Astrocyte of the spinal cord (primary cell): ENCODE results near the gene CWF19L1.

Experiments
- DNase-seq: peaks from one replicate; pipeline ENCODE4 v3.0.0; 2011; ENCODE audit warnings: low read depth, low spot score
- H3K4me3 ChIP-seq: 2 replicates; pipeline ENCODE4 v1.5.1; 2011; ENCODE audit warnings: low read depth, mild to moderate bottlenecking, low read length, moderate library complexity
- CTCF ChIP-seq: IDR thresholded peaks from 2 replicates; pipeline ENCODE4 v1.5.1; 2012; ENCODE audit warnings: low read depth, mild to moderate bottlenecking, low read length, inconsistent platforms
- in situ Hi-C: cut with HindIII; loops from 2 replicates; pipeline ENCODE4 v1.10.0; 2017; ENCODE audit warnings: low sequenced_read_pairs

CWF19L1 gene

DNA sequence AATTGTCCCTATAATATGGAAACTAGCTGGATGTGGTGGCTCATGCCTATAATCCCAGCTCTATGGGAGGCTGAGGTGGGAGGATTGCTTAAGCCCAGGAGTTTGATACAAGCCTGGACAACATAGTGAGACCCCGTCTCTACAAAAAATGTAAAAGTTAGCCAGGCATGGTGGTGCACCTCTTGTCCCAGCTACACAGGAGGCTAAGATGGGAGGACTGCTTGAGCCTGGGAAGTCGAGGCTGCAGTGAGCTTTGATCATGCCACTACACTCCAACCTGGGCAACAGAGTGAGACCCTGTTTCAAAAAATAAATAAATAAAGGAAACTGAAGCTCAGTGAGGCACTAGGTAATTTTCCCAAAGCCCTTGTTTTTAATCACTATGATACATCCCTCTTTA, 65.9 kb downstream of the CWF19L1 start:
- no peak for DNase-seq
- no peak for TF ChIP-seq CTCF
- in situ Hi-C loops: no loop called here
- no peak overlapping the region for H3K4me3 ChIP-seq

DNA sequence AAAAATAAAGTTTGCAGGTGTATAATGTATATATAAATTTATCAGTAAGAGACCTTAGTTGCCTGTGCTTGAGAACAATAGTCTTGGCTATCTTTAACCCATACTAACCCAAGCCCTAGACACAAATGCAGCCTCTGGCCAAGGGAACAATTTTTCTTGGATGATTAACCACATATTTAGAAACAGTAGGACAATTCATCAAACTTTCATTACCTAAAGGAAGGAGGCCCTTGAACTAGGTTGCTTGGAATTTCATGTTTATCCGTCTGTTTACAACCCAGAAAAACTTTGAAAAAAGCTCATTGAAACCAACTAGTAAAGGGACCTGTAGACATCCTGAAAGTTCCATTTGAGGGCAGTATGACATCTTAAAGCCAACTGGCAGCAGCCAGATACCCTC, 72.7 kb downstream of the CWF19L1 start:
- H3K4me3 ChIP-seq: no peak overlapping the region
- no peak for DNase-seq
- TF ChIP-seq CTCF: no peak
- in situ Hi-C loops: no loop called here

DNA sequence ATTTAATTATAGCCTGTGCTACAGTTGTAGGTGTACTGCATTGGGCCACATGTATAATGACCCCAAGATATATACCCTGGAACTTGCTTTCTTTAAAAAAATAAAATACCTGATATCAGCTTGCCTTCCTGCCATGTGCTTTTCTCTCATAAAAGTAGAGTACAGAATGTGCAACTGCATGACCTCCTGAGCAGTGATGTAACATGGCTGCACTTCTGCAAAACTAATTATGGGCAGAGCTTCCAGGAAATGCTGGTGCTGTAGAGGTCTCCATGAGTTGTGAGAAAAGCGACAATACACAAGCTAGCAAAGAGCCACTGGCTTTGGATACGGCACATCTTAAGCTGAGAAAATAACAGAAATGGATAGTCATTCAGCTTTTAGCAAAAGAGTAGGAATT, 75.1 kb downstream of the CWF19L1 start:
- in situ Hi-C loops: no loop called here
- DNase-seq: no peak
- TF ChIP-seq CTCF: no peak
- no peak overlapping the region for H3K4me3 ChIP-seq

DNA sequence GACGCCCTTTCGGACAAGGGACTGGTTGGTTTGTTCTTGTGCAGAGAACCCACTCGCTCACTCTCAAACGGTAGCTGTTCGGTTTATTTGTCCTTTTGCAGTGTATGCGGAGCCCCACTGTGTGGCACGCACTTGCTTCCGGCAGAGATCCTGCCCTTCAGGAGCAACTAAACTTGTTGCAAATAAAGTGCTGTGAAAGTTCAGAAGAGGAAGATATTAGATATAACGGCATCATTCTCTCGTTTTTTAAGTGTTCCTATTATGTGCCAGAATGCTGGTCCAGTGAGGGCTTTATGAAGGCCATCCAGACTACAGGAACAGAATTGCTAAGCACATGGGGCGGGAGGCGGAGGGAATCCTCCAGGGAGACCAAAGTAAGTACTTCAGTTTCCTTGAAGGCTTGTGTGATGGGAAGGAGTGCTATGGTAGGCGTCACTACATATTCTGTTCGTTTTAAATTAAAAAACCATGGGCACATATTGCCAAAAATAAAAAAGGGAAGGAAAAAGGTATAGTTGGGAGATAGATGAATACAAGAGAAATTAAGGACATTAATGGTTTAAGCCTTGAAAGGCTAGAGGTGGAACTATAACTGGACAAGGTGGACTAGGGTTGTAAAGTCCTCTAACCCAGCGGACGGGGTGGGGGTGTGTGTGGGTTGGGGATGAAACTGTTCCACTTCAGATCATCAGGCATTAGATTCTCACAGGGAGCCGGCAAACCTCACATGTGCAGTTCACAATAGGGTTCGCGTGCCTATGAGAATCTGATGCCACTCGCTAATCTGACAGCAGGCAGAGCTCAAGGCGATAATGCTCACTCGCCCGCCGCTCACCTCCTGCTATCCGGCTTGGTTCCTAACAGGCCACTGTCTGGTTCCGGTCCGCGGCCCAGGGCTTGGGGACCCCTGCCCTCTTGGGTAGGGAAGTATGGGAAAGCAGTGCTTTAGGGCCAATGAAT, 80.9 kb downstream of the CWF19L1 start:
- DNase-seq: no peak
- peak overlapping the region; percentile 98 for H3K4me3 ChIP-seq
- TF ChIP-seq CTCF: no peak
- in situ Hi-C loops: no loop called here

DNA sequence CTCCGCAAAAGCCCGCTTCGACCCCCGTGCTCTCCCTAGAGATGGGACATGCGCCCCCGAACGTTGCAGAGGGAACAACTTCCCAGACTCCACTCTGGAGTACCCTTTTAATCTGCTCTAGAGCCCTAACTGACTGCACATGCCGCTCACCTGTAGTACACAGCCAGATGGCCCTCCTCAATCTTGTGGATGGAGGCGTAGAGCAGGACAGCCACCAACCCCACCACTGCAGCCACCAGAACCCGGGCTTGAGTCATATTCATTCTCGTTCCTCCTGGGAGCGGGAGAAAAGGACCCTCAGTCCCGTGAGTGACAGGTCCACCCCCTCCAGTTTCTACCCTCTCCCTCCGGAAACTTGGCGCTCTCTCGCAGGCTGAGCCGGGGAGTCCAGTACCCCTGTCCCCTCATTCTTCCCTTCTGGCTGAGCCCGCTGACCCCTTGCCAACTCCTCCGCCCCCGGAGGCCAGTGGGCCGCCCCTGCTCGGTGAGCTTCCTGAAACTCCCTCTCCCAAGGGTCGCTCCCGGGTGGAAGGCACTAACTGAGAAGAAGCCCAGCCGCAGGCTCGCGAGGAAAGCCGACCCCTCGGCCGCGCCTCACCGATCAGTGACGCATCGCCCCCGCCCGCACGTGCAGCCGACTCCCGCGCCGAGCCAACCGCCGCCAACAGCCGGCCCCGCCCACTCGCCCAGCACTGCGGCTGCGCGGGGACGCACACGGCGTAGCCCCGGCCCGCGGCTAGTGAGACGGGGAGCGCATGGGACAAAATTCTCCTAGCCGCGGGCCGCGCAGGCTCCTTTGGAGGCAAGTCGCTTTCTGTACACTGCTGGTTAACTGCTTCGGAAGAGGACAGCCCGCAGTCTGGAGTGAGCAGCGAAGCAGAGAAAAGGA, 81.8 kb downstream of the CWF19L1 start, which contains the start of gene ERLIN1:
Gene ERLIN1 (minus strand): TSS at position 666 of the 889 bp plus-strand sequence. CDS start 403 bp downstream, at position 263.
- peak within 1 kb of the TSS; percentile 98 for H3K4me3 ChIP-seq
- TF ChIP-seq CTCF: no peak
- in situ Hi-C loops: no loop called here
- DNase-seq: peak; percentile 93

- DNase-seq: peak; percentile 36
- peak overlapping the region; percentile 98 for H3K4me3 ChIP-seq
- TF ChIP-seq CTCF: no peak
- in situ Hi-C loops: no loop called here
Measured at GRCh38 chr10:100184840-100185239, 82.6 kb downstream of the CWF19L1 start.
